ENCODE measurements around the gene RHD. TPM values are rescaled to one million over a fixed set of nuclear protein-coding genes. Genes with fewer than 3 reads are reported as not detected.

The RHD gene
- total and polyA plus RNA-seq, 10 of the 15 experiments (the other 5 are each of a cell fraction or from before 2014, with no cell fraction given): 0.02 to 0.34 (median 0.18) TPM; not detected in 6

GRCh38 chr1:25349606-25350005, 77.3 kb downstream of the RHD start:
- peaks cover 0 to 14% of the 10 kb centered on the region in 2 experiments; a peak in 3 of 4 replicates for H3K36me3 ChIP-seq (ENCODE audit: control insufficient read depth in 2 of 2, insufficient read depth in 2 of 2, low read length in 1 of 2)
- H3K27ac ChIP-seq (ENCODE audit: control insufficient read depth, insufficient read depth): no peak overlapping the region
- no peak overlapping the region for H2AFZ ChIP-seq (ENCODE audit: control insufficient read depth, low read depth, low read length)
- POLR2A ChIA-PET: no interaction called here
- SMC1A ChIA-PET (ENCODE audit: uncharacterized antibody, unreplicated experiment): no interaction called here
- BruUV-seq (replicated peaks): no TSS peak
- FAIRE-seq (no peak), DNase-seq (ENCODE audit: low read depth, low spot score) (no peak), ATAC-seq (no peak)
- H3K27me3 ChIP-seq (replicated peaks in 1 of 2; ENCODE audit: control insufficient read depth in 2 of 2, insufficient read depth in 2 of 2, low read length in 1 of 2): no peaks in the 10 kb centered on the region
- no peak overlapping the region for H3K4me2 ChIP-seq (ENCODE audit: control insufficient read depth, insufficient read depth)
- intact Hi-C loops (cut with micrococcal nuclease; ENCODE audit: unreplicated experiment): no loop called here
- H3K4me1 ChIP-seq (ENCODE audit: control insufficient read depth, insufficient read depth, low read length): no peaks in the 10 kb centered on the region
- WGBS (ENCODE audit: insufficient coverage, insufficient replicate concordance, low lambda C conversion rate, missing lambda C conversion rate): 95% methylated on average over 3 of the region's 3 CpGs
- H3K9ac ChIP-seq (ENCODE audit: control insufficient read depth, insufficient read depth, low read length): no peak overlapping the region
- no peak overlapping the region for H3K4me3 ChIP-seq
- in situ Hi-C loops (cut with MboI): no loop called here
- H3K9me3 ChIP-seq (replicated peaks; ENCODE audit: control insufficient read depth, insufficient read depth, low read length): no peaks in the 10 kb centered on the region
- H3K79me2 ChIP-seq (ENCODE audit: control insufficient read depth, insufficient read depth, low read length): no peaks in the 10 kb centered on the region
- RAD21 ChIA-PET (ENCODE audit: unreplicated experiment): no interaction called here
- CTCF ChIA-PET: no interaction called here
- no peaks in the 10 kb centered on the region for H4K20me1 ChIP-seq (ENCODE audit: control insufficient read depth, insufficient read depth)
- TF ChIP-seq WRNIP1 (IDR thresholded peaks at IDR 0.05; ENCODE audit: borderline replicate concordance, low read depth, low read length): no peak
- TF ChIP-seq IRF3 (IDR thresholded peaks at IDR 0.05): no peak
- no peak for TF ChIP-seq BCL3 (IDR thresholded peaks at IDR 0.05; ENCODE audit: borderline replicate concordance, insufficient read depth, low read depth, low read length, poor library complexity, severe bottlenecking)

GRCh38 chr1:25355841-25356395, 83.6 kb downstream of the RHD start:
- no peak for DNase-seq (ENCODE audit: low read depth, low spot score)
- in situ Hi-C loops (cut with MboI) (no loop called here), intact Hi-C loops (cut with micrococcal nuclease; ENCODE audit: unreplicated experiment) (no loop called here)
- no peak for ATAC-seq
- no peak overlapping the region for H3K4me2 ChIP-seq (ENCODE audit: control insufficient read depth, insufficient read depth)
- H3K9me3 ChIP-seq (replicated peaks; ENCODE audit: control insufficient read depth, insufficient read depth, low read length): no peaks in the 10 kb centered on the region
- H4K20me1 ChIP-seq (ENCODE audit: control insufficient read depth, insufficient read depth): no peaks in the 10 kb centered on the region
- no peak overlapping the region for H3K4me3 ChIP-seq
- FAIRE-seq: no peak
- no peaks in the 10 kb centered on the region for H3K27me3 ChIP-seq (replicated peaks in 1 of 2; ENCODE audit: control insufficient read depth in 2 of 2, insufficient read depth in 2 of 2, low read length in 1 of 2)
- H3K9ac ChIP-seq (ENCODE audit: control insufficient read depth, insufficient read depth, low read length): no peak overlapping the region
- H3K79me2 ChIP-seq (ENCODE audit: control insufficient read depth, insufficient read depth, low read length): no peaks in the 10 kb centered on the region
- BruUV-seq (replicated peaks): no TSS peak
- 92% methylated on average over 6 of the region's 6 CpGs for WGBS (ENCODE audit: insufficient coverage, insufficient replicate concordance, low lambda C conversion rate, missing lambda C conversion rate)
- ChIA-PET POLR2A (interaction anchor here (0.9 kb wide), 1 partner anchor 8 kb away, joined by 4 read pairs; no protein-coding TSS in a partner anchor), CTCF (no interaction called here), RAD21 (ENCODE audit: unreplicated experiment) (no interaction called here), SMC1A (ENCODE audit: uncharacterized antibody, unreplicated experiment) (no interaction called here)
- H2AFZ ChIP-seq (ENCODE audit: control insufficient read depth, low read depth, low read length): no peak overlapping the region
- peaks cover 4 to 9% of the 10 kb centered on the region in 2 experiments for H3K36me3 ChIP-seq (ENCODE audit: control insufficient read depth in 2 of 2, insufficient read depth in 2 of 2, low read length in 1 of 2)
- H3K27ac ChIP-seq (ENCODE audit: control insufficient read depth, insufficient read depth): no peak overlapping the region
- no peaks in the 10 kb centered on the region for H3K4me1 ChIP-seq (ENCODE audit: control insufficient read depth, insufficient read depth, low read length)
- TF ChIP-seq MTA3 (IDR thresholded peaks at IDR 0.05; ENCODE audit: borderline replicate concordance, low read length) (no peak), CBX5 (IDR thresholded peaks at IDR 0.05; ENCODE audit: low read depth) (no peak), IRF4 (IDR thresholded peaks at IDR 0.05; ENCODE audit: low read depth, low read length) (no peak), ATF7 (IDR thresholded peaks at IDR 0.05; ENCODE audit: low read depth) (no peak), NR2C1 (IDR thresholded peaks at IDR 0.05) (no peak), NFIC (IDR thresholded peaks at IDR 0.05; ENCODE audit: low read depth, low read length) (no peak), TCF7 (IDR thresholded peaks at IDR 0.05; ENCODE audit: borderline replicate concordance) (no peak), RB1 (IDR thresholded peaks at IDR 0.05; ENCODE audit: borderline replicate concordance) (no peak), HDAC2 (IDR thresholded peaks at IDR 0.05) (no peak), MTA2 (IDR thresholded peaks at IDR 0.05; ENCODE audit: low read depth) (no peak), E4F1 (IDR thresholded peaks at IDR 0.05; ENCODE audit: borderline replicate concordance, partially characterized antibody) (no peak)
